OCI-LY7 (cell line): ENCODE results near the gene SEMA3G.

ENCODE experiments used
- EZH2phosphoT487 ChIP-seq: fragments of 200-600 bp; sonication (generic); IDR thresholded peaks from 2 replicates; pipeline ENCODE4 v1.6.1; 2018; ENCODE audit warnings: low read depth, borderline replicate concordance, mild to moderate bottlenecking, mixed run types, antibody characterized with exemption, low read length, moderate library complexity, mixed read lengths
- TF ChIP-seq, protein P1 (sequence below): fragments of 200-600 bp; sonication (generic); conservative IDR thresholded peaks from 2 replicates; pipeline ENCODE4 v1.5.1; 2014; ENCODE audit warnings: mild to moderate bottlenecking, antibody characterized with exemption, low read length, moderate library complexity, mixed read lengths

- TF ChIP-seq, protein P1, sequence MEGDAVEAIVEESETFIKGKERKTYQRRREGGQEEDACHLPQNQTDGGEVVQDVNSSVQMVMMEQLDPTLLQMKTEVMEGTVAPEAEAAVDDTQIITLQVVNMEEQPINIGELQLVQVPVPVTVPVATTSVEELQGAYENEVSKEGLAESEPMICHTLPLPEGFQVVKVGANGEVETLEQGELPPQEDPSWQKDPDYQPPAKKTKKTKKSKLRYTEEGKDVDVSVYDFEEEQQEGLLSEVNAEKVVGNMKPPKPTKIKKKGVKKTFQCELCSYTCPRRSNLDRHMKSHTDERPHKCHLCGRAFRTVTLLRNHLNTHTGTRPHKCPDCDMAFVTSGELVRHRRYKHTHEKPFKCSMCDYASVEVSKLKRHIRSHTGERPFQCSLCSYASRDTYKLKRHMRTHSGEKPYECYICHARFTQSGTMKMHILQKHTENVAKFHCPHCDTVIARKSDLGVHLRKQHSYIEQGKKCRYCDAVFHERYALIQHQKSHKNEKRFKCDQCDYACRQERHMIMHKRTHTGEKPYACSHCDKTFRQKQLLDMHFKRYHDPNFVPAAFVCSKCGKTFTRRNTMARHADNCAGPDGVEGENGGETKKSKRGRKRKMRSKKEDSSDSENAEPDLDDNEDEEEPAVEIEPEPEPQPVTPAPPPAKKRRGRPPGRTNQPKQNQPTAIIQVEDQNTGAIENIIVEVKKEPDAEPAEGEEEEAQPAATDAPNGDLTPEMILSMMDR = no peak
- no peak for TF ChIP-seq EZH2phosphoT487
These were observed 47.9 kb downstream of the SEMA3G start for GRCh38 chr3:52396907-52397591.
